HTR-8/SVneo (cell line): Measurements from ENCODE around the gene GOLGA8T.
"Not testable (repeated sequence)": the region's sequence is repeated elsewhere in the genome, so short reads cannot be mapped to it uniquely, and the experiment has no call there.

Experiments used
- DNase-seq: peaks from one replicate; pipeline ENCODE4 v3.0.0; 2011; ENCODE audit warnings: low spot score, mixed read lengths; ENCODE audit not compliant: insufficient read length
- FAIRE-seq: peaks from 2 replicates; lab custom pipeline; 2011; peaks lifted over from hg19 to GRCh38; lab: Jason Lieb, UNC

Gene GOLGA8T

DNA sequence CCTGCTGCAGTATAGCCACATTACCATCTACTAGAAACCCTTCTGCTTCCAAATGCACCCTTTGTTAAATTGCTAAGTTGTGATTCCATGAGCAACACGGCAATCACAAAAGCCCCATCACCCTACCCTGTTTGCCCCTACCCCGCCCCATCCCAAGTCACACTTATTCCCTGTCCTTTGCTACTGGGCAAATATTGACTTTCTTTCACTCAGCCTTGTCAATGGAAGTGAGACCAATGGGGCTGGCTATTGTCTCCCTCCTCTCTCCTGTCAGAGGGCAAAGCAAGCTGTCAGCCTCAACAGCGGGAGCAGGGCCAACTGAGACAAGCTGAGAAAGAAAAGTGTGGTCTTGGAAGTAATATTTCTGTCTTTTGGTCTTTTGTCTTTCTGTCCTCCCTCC, 52.6 kb downstream of the GOLGA8T start:
- FAIRE-seq, DNase-seq: not testable (repeated sequence)

DNA sequence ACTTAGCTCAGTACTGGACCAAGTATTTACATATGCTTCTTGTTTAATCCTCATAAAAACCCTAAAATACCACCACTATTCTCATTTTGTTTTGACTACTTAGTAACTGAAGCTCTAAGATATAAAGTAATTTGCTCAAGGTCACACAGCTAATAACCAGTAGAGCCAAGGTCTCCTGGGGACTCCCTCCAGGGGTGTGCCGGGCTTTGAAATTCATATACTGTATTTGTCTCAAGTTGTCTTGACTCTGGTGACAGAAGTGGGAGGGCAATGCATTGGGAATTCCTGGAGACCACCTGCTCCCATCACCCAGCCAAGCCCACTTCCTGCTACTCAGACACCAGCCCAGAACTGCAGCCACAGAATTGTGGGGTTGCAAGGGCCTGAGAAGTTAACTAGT, 54.9 kb downstream of the GOLGA8T start:
- not testable (repeated sequence) for DNase-seq, FAIRE-seq

DNA sequence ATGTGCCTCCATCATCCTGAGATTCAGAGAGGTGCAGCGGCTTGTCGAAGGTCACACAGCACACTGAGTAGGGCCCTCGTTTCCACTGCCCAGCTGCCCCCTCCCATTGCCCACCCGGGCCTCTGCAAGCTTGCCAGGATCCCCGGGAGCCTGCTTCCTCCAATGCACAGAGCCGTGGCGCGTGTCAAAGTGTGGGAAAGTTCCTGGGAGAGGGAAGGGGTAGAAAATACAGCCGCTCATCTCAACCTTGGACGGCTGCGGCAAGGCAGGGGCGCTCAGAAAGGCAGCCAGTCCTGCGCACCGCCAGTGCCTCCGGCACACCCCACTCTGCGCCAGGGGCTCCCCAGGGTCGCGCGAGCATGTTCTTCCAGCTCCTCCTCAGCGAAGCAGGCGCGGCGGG, 56.3 kb downstream of the GOLGA8T start:
- FAIRE-seq, DNase-seq: not testable (repeated sequence)

GRCh38 chr15:30191639-30192038, 56.8 kb downstream of the GOLGA8T start:
- not testable (repeated sequence) for FAIRE-seq, DNase-seq

- DNase-seq, FAIRE-seq: not testable (repeated sequence)
These were observed 57.4 kb downstream of the GOLGA8T start for GRCh38 chr15:30192119-30192745.

GRCh38 chr15:30192892-30193291, 58.0 kb downstream of the GOLGA8T start:
- not testable (repeated sequence) for FAIRE-seq, DNase-seq
